HepG2 (cell line): Measurements from ENCODE around the gene KCND2.

ENCODE experiments used
- BHLHE40 ChIP-seq: IDR thresholded peaks from 2 replicates; pipeline ENCODE4 v1.6.1; 2011; ENCODE audit warnings: low read length, improper control_type of control experiment
- ERF ChIP-seq: IDR thresholded peaks from 2 replicates; pipeline ENCODE4 v1.6.1; 2018; ENCODE audit warnings: missing biosample characterization, missing genetic modification reagents
- EZH2 ChIP-seq: conservative IDR thresholded peaks from 2 replicates; pipeline ENCODE4 v1.6.1; 2012; ENCODE audit warnings: mild to moderate bottlenecking, low read depth, low read length, moderate library complexity
- GABPB1 ChIP-seq: IDR thresholded peaks from 2 replicates; pipeline ENCODE4 v1.6.1; 2016; ENCODE audit warnings: mild to moderate bottlenecking, missing genetic modification reagents, moderate library complexity, missing compliant biosample characterization
- ISX ChIP-seq: sonication (generic); formaldehyde crosslinking; conservative IDR thresholded peaks from 2 replicates; pipeline ENCODE4 v1.5.0; 2020; ENCODE audit warnings: missing genetic modification reagents
- NR2F6 ChIP-seq, 2 experiments: IDR thresholded peaks; 2 replicates each; pipeline ENCODE4 v1.6.1; 2016; ENCODE audit warnings: antibody characterized with exemption in 1 of 2, mild to moderate bottlenecking in 1 of 2
- RXRA ChIP-seq: sonication (generic); formaldehyde crosslinking; IDR thresholded peaks from 2 replicates; pipeline ENCODE4 v1.5.1; 2020; ENCODE audit warnings: missing genetic modification reagents
- SP4 ChIP-seq: sonication (generic); formaldehyde crosslinking; IDR thresholded peaks from 2 replicates; pipeline ENCODE4 v1.8.1; 2023; ENCODE audit warnings: mild to moderate bottlenecking, missing genetic modification reagents
- U2AF1 ChIP-seq: fragments of 200-400 bp; formaldehyde crosslinking; optimal IDR thresholded peaks from 2 replicates; pipeline ENCODE3; 2017; ENCODE audit warnings: mild to moderate bottlenecking, low read depth, low read length
- ZNF530 ChIP-seq: sonication (generic); formaldehyde crosslinking; IDR thresholded peaks from 2 replicates; pipeline ENCODE4 v1.5.0; 2020; ENCODE audit warnings: low read depth, mild to moderate bottlenecking, missing genetic modification reagents
- TF ChIP-seq, protein P1 (sequence below): sonication (generic); formaldehyde crosslinking; IDR thresholded peaks from 2 replicates; pipeline ENCODE4 v1.5.0; 2020; ENCODE audit warnings: mild to moderate bottlenecking, missing genetic modification reagents, moderate library complexity
- TF ChIP-seq, protein P2 (sequence below): sonication (generic); formaldehyde crosslinking; IDR thresholded peaks from 2 replicates; pipeline ENCODE4 v1.4.0; 2020; ENCODE audit warnings: missing genetic modification reagents, borderline replicate concordance

DNA sequence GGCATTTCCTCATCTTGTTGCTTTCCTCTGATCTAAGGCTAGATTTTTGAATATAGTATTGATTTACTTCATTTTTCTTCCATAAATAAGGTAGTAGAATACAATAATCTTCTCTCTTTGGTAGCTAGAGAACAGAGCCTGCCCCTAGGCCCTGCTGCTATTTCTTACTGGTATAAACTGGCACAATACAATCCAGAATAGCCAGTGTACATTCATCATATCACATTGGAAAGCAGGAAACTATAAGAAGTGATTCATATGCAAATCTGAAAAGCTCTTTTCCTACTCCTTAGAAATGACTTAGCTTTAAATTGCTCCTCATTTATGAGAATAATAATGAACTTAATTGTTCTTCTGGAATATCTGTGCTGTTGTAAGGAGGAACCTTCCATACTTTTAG lies 100.2 kb downstream of the KCND2 start:
- TF ChIP-seq, protein P1, sequence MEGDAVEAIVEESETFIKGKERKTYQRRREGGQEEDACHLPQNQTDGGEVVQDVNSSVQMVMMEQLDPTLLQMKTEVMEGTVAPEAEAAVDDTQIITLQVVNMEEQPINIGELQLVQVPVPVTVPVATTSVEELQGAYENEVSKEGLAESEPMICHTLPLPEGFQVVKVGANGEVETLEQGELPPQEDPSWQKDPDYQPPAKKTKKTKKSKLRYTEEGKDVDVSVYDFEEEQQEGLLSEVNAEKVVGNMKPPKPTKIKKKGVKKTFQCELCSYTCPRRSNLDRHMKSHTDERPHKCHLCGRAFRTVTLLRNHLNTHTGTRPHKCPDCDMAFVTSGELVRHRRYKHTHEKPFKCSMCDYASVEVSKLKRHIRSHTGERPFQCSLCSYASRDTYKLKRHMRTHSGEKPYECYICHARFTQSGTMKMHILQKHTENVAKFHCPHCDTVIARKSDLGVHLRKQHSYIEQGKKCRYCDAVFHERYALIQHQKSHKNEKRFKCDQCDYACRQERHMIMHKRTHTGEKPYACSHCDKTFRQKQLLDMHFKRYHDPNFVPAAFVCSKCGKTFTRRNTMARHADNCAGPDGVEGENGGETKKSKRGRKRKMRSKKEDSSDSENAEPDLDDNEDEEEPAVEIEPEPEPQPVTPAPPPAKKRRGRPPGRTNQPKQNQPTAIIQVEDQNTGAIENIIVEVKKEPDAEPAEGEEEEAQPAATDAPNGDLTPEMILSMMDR: no peak
- TF ChIP-seq BHLHE40 (no peak), ISX (CRISPR knock-in tag) (no peak), GABPB1 (CRISPR knock-in tag) (no peak), RXRA (CRISPR knock-in tag) (no peak), EZH2 (no peak), NR2F6 (IDR thresholded peaks at IDR 0.05) (no peak), NR2F6 (CRISPR knock-in tag; IDR thresholded peaks at IDR 0.05) (no peak), U2AF1 (no peak), SP4 (CRISPR knock-in tag) (no peak), ZNF530 (CRISPR knock-in tag) (no peak), ERF (CRISPR knock-in tag) (no peak)
- TF ChIP-seq, protein P2, sequence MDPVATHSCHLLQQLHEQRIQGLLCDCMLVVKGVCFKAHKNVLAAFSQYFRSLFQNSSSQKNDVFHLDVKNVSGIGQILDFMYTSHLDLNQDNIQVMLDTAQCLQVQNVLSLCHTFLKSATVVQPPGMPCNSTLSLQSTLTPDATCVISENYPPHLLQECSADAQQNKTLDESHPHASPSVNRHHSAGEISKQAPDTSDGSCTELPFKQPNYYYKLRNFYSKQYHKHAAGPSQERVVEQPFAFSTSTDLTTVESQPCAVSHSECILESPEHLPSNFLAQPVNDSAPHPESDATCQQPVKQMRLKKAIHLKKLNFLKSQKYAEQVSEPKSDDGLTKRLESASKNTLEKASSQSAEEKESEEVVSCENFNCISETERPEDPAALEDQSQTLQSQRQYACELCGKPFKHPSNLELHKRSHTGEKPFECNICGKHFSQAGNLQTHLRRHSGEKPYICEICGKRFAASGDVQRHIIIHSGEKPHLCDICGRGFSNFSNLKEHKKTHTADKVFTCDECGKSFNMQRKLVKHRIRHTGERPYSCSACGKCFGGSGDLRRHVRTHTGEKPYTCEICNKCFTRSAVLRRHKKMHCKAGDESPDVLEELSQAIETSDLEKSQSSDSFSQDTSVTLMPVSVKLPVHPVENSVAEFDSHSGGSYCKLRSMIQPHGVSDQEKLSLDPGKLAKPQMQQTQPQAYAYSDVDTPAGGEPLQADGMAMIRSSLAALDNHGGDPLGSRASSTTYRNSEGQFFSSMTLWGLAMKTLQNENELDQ (CRISPR knock-in tag): no peak
